Parathyroid adenoma (tissue), 2 donors: ENCODE data around the gene SMIM28.

ENCODE experiments used
- H2AFZ ChIP-seq: fragments of 300-600 bp; sonication (generic); one replicate; pipeline ENCODE4 v1.7.0; 2017; ENCODE audit warnings: antibody characterized with exemption, mild to moderate bottlenecking
- H3K27ac ChIP-seq: fragments of 300-600 bp; sonication (generic); one replicate; pipeline ENCODE4 v1.7.0; 2017
- H3K27me3 ChIP-seq: fragments of 300-600 bp; sonication (generic); one replicate; pipeline ENCODE4 v1.7.0; 2017; ENCODE audit warnings: low read length; ENCODE audit not compliant: control insufficient read depth, insufficient read depth
- H3K36me3 ChIP-seq: fragments of 300-600 bp; sonication (generic); one replicate; pipeline ENCODE4 v1.7.0; 2017; ENCODE audit warnings: low read length; ENCODE audit not compliant: control insufficient read depth, insufficient read depth
- H3K4me1 ChIP-seq: fragments of 300-600 bp; sonication (generic); one replicate; pipeline ENCODE4 v1.7.0; 2017; ENCODE audit warnings: control low read depth
- H3K4me2 ChIP-seq: fragments of 300-600 bp; sonication (generic); one replicate; pipeline ENCODE4 v1.7.0; 2017; ENCODE audit warnings: low read length
- H3K4me3 ChIP-seq: fragments of 300-600 bp; sonication (generic); one replicate; pipeline ENCODE4 v1.7.0; 2017; ENCODE audit warnings: low read depth, low read length
- H3K79me2 ChIP-seq: fragments of 300-600 bp; sonication (generic); one replicate; pipeline ENCODE4 v1.7.0; 2017; ENCODE audit warnings: control low read depth
- H3K9ac ChIP-seq: fragments of 300-600 bp; sonication (generic); one replicate; pipeline ENCODE4 v1.7.0; 2017; ENCODE audit warnings: mild to moderate bottlenecking
- H3K9me3 ChIP-seq: fragments of 300-600 bp; sonication (generic); one replicate; pipeline ENCODE4 v1.7.0; 2017; ENCODE audit warnings: low read length; ENCODE audit not compliant: control insufficient read depth
- TF ChIP-seq, protein P1 (sequence below): fragments of 300-600 bp; sonication (generic); IDR thresholded peaks from one replicate; pipeline ENCODE4 v1.7.0; 2017; ENCODE audit warnings: antibody characterized with exemption, mild to moderate bottlenecking
- donor health status: primary hyperparathyroidism.

The SMIM28 gene

DNA sequence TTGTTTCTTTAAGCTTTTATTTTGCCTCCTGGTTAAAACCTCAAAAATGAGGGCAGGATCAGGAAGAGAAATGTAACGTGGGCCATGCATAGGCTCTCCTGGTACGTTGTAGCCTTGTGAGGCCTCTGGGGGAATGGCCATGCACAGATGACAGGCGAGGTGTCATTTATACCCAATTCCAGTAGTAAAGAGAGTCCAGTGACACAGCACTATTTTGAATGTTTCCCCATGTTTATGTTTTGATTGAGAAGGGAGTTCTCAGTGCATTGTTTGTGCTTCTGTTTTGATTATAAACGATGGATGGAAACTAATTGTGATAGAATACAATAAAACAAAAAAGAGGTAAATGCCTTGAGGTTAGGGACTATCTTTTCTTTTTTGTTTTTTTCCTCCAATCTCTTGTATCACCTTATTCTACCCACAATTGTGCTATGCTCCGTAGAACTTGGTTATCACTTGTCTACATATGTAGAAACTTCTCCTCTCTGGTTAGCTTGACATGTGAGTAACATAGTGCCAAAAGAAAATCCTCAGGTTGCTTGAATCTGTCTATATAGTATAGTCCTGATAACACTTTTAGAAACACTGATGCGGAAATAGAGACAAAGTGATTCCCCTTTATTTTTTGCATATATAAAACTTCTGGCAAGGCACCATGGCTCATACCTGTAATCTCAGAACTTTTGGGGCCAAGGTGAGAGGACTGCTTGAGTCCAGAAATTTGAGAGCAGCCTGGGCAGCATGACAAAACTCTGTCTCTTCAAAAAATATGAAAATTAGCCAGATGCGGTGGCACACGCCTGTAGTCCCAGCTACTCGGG is 6.9 kb upstream of the SMIM28 start:
- no peak overlapping the region for H3K4me3 ChIP-seq
- peak overlapping the region; percentile 36 for H2AFZ ChIP-seq
- H3K27ac ChIP-seq, result no peak overlapping the region
- peaks cover 6% of the 10 kb centered on the region for H3K4me1 ChIP-seq
- no peaks in the 10 kb centered on the region for H3K27me3 ChIP-seq
- TF ChIP-seq, protein P1, sequence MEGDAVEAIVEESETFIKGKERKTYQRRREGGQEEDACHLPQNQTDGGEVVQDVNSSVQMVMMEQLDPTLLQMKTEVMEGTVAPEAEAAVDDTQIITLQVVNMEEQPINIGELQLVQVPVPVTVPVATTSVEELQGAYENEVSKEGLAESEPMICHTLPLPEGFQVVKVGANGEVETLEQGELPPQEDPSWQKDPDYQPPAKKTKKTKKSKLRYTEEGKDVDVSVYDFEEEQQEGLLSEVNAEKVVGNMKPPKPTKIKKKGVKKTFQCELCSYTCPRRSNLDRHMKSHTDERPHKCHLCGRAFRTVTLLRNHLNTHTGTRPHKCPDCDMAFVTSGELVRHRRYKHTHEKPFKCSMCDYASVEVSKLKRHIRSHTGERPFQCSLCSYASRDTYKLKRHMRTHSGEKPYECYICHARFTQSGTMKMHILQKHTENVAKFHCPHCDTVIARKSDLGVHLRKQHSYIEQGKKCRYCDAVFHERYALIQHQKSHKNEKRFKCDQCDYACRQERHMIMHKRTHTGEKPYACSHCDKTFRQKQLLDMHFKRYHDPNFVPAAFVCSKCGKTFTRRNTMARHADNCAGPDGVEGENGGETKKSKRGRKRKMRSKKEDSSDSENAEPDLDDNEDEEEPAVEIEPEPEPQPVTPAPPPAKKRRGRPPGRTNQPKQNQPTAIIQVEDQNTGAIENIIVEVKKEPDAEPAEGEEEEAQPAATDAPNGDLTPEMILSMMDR, result no peak
- no peak overlapping the region for H3K4me2 ChIP-seq
- no peaks in the 10 kb centered on the region for H3K36me3 ChIP-seq
- H3K9ac ChIP-seq, result no peak overlapping the region
- no peaks in the 10 kb centered on the region for H3K79me2 ChIP-seq
- no peaks in the 10 kb centered on the region for H3K9me3 ChIP-seq

DNA sequence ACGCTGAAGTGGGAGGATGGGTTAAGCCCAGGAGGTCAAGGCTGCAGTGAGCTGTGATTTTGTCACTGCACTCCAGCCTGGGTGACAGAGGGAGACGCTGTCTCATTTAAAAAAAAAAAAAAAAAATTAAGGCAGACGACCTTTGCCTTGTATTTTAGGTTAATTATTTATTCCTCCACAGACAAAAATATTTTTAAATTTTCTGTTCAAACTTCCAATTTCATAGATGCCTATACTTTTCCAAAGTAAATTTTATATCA is 6.3 kb upstream of the SMIM28 start:
- peak overlapping the region; percentile 36 for H2AFZ ChIP-seq
- peaks cover 11% of the 10 kb centered on the region for H3K4me1 ChIP-seq
- no peaks in the 10 kb centered on the region for H3K36me3 ChIP-seq
- H3K79me2 ChIP-seq, result no peaks in the 10 kb centered on the region
- no peak overlapping the region for H3K4me2 ChIP-seq
- no peaks in the 10 kb centered on the region for H3K27me3 ChIP-seq
- H3K9ac ChIP-seq, result no peak overlapping the region
- H3K4me3 ChIP-seq, result no peak overlapping the region
- no peaks in the 10 kb centered on the region for H3K9me3 ChIP-seq
- H3K27ac ChIP-seq, result no peak overlapping the region
- TF ChIP-seq, protein P1, result no peak

DNA sequence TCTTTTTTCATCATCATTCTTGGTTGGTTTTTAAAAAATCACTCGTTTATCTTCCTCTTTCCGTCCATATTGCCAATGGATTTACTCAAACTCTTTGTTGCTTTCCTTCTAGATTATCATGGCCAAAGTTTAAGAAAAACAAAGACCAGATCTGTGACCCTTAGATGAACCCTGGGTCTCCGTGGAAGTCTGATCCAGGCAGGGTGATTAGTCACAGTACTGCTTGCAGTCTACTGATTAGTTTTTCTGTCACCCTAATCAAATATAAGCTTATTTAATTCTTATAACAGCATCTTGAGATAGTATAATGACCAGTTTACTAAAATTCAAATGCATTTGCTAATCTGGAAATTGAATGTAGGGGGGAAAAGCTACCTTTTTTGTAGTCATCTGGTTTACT is 6.0 kb upstream of the SMIM28 start:
- no peaks in the 10 kb centered on the region for H3K27me3 ChIP-seq
- TF ChIP-seq, protein P1, result no peak
- H3K9ac ChIP-seq, result no peak overlapping the region
- no peaks in the 10 kb centered on the region for H3K9me3 ChIP-seq
- H3K4me2 ChIP-seq, result no peak overlapping the region
- no peak overlapping the region for H3K4me3 ChIP-seq
- H3K36me3 ChIP-seq, result no peaks in the 10 kb centered on the region
- H3K27ac ChIP-seq, result no peak overlapping the region
- no peaks in the 10 kb centered on the region for H3K79me2 ChIP-seq
- peak overlapping the region; percentile 8 for H2AFZ ChIP-seq
- peaks cover 13% of the 10 kb centered on the region for H3K4me1 ChIP-seq

DNA sequence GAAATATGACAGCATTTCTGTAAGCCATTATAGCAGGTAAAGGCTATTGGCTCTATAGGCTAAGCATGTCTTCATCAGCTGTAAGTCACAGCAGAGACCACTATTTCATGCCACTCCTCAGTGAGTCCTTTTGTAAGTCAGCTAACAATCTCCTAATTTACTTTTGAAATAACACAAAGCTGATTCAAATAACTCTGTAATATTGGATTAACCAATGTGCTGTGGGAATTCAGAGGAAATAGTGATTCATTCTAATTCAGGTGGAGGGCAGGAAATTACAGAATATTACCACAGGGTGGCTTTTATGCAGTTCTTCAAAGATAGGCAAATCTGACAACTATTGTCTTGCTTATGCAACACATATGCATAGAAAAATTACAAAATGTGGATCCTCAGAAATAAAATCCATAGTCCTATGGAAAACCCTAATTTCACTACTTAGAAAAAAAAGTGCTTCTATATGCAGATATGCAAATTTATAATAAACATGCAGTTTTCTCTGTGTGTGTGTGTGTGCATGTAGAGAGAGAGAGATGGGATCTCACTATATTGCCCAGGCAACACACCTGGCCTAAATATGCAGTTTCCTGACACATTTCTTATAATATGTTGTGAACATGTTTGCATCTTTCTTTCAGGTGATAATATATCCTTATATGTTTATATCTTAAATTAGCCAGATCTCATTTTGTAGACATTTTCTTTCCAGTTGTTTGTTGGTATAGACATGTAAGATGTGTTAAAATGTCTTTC is 4.8 kb upstream of the SMIM28 start:
- H3K79me2 ChIP-seq, result no peaks in the 10 kb centered on the region
- no peak overlapping the region for H3K27ac ChIP-seq
- H3K4me3 ChIP-seq, result no peak overlapping the region
- no peaks in the 10 kb centered on the region for H3K27me3 ChIP-seq
- peaks cover 15% of the 10 kb centered on the region for H3K4me1 ChIP-seq
- no peaks in the 10 kb centered on the region for H3K9me3 ChIP-seq
- H2AFZ ChIP-seq, result no peak overlapping the region
- no peaks in the 10 kb centered on the region for H3K36me3 ChIP-seq
- no peak overlapping the region for H3K4me2 ChIP-seq
- TF ChIP-seq, protein P1, result no peak
- no peak overlapping the region for H3K9ac ChIP-seq
